OCI-LY3 (cell line): ENCODE data around the gene SLC25A23.

ENCODE experiments used
- H2AFZ ChIP-seq: fragments of 200-600, 300-600 bp; shearing (Covaris generic); 2 replicates; pipeline ENCODE4 v1.6.0; 2014; ENCODE audit warnings: antibody characterized with exemption, low read depth, low read length
- H3K27ac ChIP-seq: fragments of 200-600, 300-600 bp; sonication (generic); 2 replicates; pipeline ENCODE4 v1.5.1; 2014; ENCODE audit warnings: mild to moderate bottlenecking, low read length, moderate library complexity, mixed read lengths
- H3K27me3 ChIP-seq: fragments of 200-600, 300-600 bp; sonication (generic); 2 replicates; pipeline ENCODE4 v1.6.1; 2014; ENCODE audit warnings: low read depth, low read length, mixed read lengths
- H3K36me3 ChIP-seq: fragments of 200-600, 300-600 bp; sonication (generic); replicated peaks from 2 replicates; pipeline ENCODE3; 2014; ENCODE audit warnings: low read depth, low read length, mixed read lengths
- H3K4me1 ChIP-seq: fragments of 300-600, 200-600 bp; sonication (generic); 2 replicates; pipeline ENCODE4 v1.6.1; 2014; ENCODE audit warnings: low read length, mixed read lengths
- H3K4me2 ChIP-seq: fragments of 200-600, 300-600 bp; sonication (generic); 2 replicates; pipeline ENCODE4 v1.6.1; 2014; ENCODE audit warnings: low read length, mixed read lengths
- H3K4me3 ChIP-seq: fragments of 300-600, 200-600 bp; sonication (generic); 2 replicates; pipeline ENCODE4 v1.5.1; 2014; ENCODE audit warnings: antibody characterized with exemption, mild to moderate bottlenecking, low read length, moderate library complexity
- H3K79me2 ChIP-seq: fragments of 300-600, 200-600 bp; shearing (Covaris generic); 2 replicates; pipeline ENCODE4 v1.6.1; 2014; ENCODE audit warnings: mild to moderate bottlenecking, low read length, mixed read lengths
- H3K9ac ChIP-seq: fragments of 300-600, 200-600 bp; shearing (Covaris generic); 2 replicates; pipeline ENCODE4 v1.6.0; 2014; ENCODE audit warnings: mild to moderate bottlenecking, low read length, moderate library complexity
- H3K9me3 ChIP-seq: fragments of 200-600, 300-600 bp; shearing (Covaris generic); 2 replicates; pipeline ENCODE4 v1.6.1; 2014; ENCODE audit warnings: low read length, mixed read lengths; ENCODE audit not compliant: insufficient read depth
- H4K20me1 ChIP-seq: fragments of 200-600, 300-600 bp; sonication (generic); 2 replicates; pipeline ENCODE4 v1.6.1; 2016; ENCODE audit warnings: low read length, mixed read lengths; ENCODE audit not compliant: insufficient read depth
- EZH2phosphoT487 ChIP-seq: fragments of 200-600 bp; shearing (Covaris generic); IDR thresholded peaks from 2 replicates; pipeline ENCODE4 v1.6.1; 2018; ENCODE audit warnings: antibody characterized with exemption, mixed run types, low read depth
- TF ChIP-seq, protein P1 (sequence below): fragments of 200-600, 300-600 bp; sonication (generic); IDR thresholded peaks from 2 replicates; pipeline ENCODE4 v1.5.1; 2014; ENCODE audit warnings: antibody characterized with exemption, low read length, low read depth

Gene SLC25A23

DNA sequence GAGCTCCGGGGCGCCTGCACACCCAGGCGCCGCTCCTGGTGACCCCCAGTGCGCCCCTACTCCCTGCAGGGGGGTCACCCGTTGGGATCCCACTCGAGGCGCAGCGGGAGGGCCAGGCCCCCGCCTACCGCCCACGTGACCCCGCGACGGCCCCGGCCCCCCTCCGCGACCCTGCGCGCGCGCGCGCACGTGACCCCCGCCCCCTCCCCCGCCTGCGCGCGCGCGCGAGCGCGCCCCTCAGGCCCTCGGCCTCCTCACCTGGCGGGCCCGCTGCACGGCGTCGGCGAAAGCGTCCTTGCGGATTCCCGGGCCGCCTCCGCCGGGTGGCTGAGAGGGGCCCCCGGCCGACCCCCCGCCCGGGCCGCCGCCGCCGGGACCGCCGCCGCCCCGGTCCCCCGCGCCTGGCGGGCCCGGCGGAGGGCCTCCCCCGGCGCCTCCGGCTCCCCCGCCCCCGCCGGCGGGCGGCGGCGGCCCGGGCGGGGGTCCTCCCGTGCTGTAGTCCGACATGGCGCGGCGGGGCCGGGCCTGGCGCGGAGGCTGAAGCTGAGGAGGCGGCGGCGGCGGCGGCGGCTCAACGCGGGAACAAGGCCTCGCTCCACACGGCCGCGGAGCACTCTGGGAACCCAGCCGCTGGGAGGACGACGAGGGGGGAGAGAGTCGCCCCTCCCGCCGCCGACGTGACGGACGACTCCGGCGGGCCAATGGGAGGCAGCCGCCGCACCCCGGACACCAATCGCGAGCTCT is 35.2 kb downstream of the SLC25A23 start, which contains the start of gene KHSRP:
TSS of gene KHSRP (minus strand) at position 617 of the 744 bp plus-strand sequence. CDS start at position 507, 110 bp downstream.
- H3K9ac ChIP-seq: peak within 1 kb of the TSS; percentile 90
- peaks cover 47% of the 10 kb centered on the region for H4K20me1 ChIP-seq
- H3K27ac ChIP-seq: peak within 1 kb of the TSS; percentile 62
- H3K4me3 ChIP-seq: peak within 1 kb of the TSS; percentile 88
- peak within 1 kb of the TSS; percentile 90 for H3K4me2 ChIP-seq
- peak within 1 kb of the TSS; percentile 67 for H2AFZ ChIP-seq
- peaks cover 57% of the 10 kb centered on the region for H3K79me2 ChIP-seq
- H3K27me3 ChIP-seq: no peaks in the 10 kb centered on the region
- no peaks in the 10 kb centered on the region for H3K9me3 ChIP-seq
- H3K36me3 ChIP-seq: peaks cover 45% of the 10 kb centered on the region
- TF ChIP-seq, protein P1, sequence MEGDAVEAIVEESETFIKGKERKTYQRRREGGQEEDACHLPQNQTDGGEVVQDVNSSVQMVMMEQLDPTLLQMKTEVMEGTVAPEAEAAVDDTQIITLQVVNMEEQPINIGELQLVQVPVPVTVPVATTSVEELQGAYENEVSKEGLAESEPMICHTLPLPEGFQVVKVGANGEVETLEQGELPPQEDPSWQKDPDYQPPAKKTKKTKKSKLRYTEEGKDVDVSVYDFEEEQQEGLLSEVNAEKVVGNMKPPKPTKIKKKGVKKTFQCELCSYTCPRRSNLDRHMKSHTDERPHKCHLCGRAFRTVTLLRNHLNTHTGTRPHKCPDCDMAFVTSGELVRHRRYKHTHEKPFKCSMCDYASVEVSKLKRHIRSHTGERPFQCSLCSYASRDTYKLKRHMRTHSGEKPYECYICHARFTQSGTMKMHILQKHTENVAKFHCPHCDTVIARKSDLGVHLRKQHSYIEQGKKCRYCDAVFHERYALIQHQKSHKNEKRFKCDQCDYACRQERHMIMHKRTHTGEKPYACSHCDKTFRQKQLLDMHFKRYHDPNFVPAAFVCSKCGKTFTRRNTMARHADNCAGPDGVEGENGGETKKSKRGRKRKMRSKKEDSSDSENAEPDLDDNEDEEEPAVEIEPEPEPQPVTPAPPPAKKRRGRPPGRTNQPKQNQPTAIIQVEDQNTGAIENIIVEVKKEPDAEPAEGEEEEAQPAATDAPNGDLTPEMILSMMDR: no peak
- TF ChIP-seq EZH2phosphoT487: no peak
- peaks cover 26% of the 10 kb centered on the region for H3K4me1 ChIP-seq

- peak overlapping the region; percentile 90 for H3K9ac ChIP-seq
- peak overlapping the region; percentile 62 for H3K27ac ChIP-seq
- TF ChIP-seq, protein P1: no peak
- no peak for TF ChIP-seq EZH2phosphoT487
- H3K27me3 ChIP-seq: no peaks in the 10 kb centered on the region
- H3K79me2 ChIP-seq: peaks cover 65% of the 10 kb centered on the region
- peaks cover 24% of the 10 kb centered on the region for H3K4me1 ChIP-seq
- no peak overlapping the region for H2AFZ ChIP-seq
- H3K9me3 ChIP-seq: no peaks in the 10 kb centered on the region
- peaks cover 55% of the 10 kb centered on the region for H4K20me1 ChIP-seq
- H3K4me3 ChIP-seq: peak overlapping the region; percentile 88
- peaks cover 52% of the 10 kb centered on the region for H3K36me3 ChIP-seq
- H3K4me2 ChIP-seq: peak overlapping the region; percentile 90
Measured at GRCh38 chr19:6423499-6424194, 35.9 kb downstream of the SLC25A23 start.

- peaks cover 70% of the 10 kb centered on the region for H3K36me3 ChIP-seq
- no peak overlapping the region for H2AFZ ChIP-seq
- no peak for TF ChIP-seq EZH2phosphoT487
- TF ChIP-seq, protein P1: no peak
- no peaks in the 10 kb centered on the region for H3K27me3 ChIP-seq
- H3K27ac ChIP-seq: no peak overlapping the region
- no peak overlapping the region for H3K4me3 ChIP-seq
- H4K20me1 ChIP-seq: peaks cover 72% of the 10 kb centered on the region
- no peak overlapping the region for H3K4me2 ChIP-seq
- H3K9ac ChIP-seq: no peak overlapping the region
- H3K9me3 ChIP-seq: no peaks in the 10 kb centered on the region
- peaks cover 81% of the 10 kb centered on the region for H3K79me2 ChIP-seq
- peaks cover 24% of the 10 kb centered on the region for H3K4me1 ChIP-seq
Measured at GRCh38 chr19:6421075-6422014, 38.2 kb downstream of the SLC25A23 start.
